Activated CD8-positive, alpha-beta memory T cell treated with anti-CD3 and anti-CD28 coated beads, Interleukin-2, amount 50 U/mL, for 1 hour (primary cell): ENCODE results near the gene SNX33.

Experiments used
- DNase-seq: peaks from one replicate; pipeline ENCODE4 v3.0.0-alpha.2; 2020; ENCODE audit errors: extremely low read depth

Gene SNX33

DNA sequence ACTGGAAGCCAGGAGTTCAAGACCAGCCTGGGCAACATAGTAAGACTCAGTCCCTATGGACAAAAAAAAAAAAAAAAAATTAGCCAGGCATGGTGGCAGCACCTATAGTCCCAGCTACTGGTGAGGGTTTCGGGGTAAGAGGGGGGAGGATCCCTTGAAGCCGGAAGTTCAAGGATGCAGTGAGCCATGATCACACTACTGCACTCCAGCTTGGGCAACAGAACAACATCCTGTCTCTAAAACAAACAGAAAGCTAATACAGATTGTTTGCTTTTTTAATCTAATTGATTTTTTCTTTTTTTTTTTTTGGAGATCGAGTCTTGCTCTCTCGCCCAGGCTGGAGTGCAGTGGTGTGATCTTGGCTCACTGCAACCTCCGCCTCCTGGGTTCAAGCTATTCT, 6.1 kb upstream of the SNX33 start:
- no peak for DNase-seq

- DNase-seq, result no peak
These were observed 3.3 kb upstream of the SNX33 start for GRCh38 chr15:75644376-75644775.

- no peak for DNase-seq
These were observed 1.4 kb upstream of the SNX33 start for GRCh38 chr15:75646112-75646943.

- no peak for DNase-seq
These were observed 758 bp upstream of the SNX33 start for GRCh38 chr15:75646944-75647364.

DNA sequence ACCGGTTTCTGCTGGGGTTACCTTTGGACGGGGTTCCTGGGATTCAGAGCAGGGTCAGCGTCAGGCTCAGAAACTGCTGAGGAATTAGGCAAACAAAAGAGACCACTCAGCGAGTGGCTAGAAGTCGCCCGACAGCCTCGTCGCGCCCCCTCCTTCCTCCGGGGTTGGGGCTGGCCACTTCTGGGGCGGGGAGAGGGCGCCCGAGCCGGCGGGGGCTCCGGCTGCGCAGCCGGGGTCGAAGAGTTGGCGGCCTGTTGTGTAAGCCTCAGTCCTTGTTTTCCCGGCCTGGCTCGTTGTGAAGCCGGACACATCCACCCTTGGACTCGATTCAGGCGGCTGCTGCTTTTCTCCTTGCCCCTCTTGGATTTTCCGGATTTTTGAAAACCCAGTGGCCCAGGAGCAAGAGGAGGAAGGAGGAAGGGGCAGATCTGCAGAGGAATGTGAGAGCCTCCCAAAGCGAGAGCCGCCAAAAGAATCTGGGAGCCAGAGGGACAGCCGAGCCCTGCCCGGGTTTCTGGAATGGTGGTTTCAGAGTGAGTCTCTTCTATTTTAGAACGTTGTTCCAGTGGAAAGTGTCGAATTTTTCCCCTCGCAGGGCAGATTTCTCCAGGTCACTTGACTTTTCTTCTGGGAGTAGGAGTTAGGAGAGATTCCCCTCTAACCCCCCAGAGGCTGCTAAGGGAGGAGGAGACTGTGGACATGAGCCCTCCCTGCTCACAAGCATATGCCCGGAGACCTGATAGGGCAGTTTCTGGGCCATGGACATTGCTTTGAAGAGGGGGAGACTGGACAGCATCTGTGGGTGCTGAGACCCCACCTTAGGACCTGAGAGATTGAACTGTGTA, 666 bp downstream of the SNX33 start:
- no peak for DNase-seq

- DNase-seq, result no peak
These were observed 1.5 kb downstream of the SNX33 start for GRCh38 chr15:75649045-75649761.

DNA sequence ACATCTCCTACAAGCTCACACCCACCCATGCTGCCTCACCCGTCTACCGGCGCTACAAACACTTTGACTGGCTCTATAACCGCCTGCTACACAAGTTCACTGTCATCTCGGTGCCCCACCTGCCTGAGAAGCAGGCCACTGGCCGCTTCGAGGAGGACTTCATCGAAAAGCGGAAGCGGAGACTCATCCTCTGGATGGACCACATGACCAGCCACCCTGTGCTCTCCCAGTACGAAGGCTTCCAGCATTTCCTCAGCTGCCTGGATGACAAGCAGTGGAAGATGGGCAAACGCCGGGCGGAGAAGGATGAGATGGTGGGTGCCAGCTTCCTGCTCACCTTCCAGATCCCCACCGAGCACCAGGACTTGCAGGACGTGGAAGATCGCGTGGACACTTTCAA, 2.1 kb downstream of the SNX33 start:
- no peak for DNase-seq

DNA sequence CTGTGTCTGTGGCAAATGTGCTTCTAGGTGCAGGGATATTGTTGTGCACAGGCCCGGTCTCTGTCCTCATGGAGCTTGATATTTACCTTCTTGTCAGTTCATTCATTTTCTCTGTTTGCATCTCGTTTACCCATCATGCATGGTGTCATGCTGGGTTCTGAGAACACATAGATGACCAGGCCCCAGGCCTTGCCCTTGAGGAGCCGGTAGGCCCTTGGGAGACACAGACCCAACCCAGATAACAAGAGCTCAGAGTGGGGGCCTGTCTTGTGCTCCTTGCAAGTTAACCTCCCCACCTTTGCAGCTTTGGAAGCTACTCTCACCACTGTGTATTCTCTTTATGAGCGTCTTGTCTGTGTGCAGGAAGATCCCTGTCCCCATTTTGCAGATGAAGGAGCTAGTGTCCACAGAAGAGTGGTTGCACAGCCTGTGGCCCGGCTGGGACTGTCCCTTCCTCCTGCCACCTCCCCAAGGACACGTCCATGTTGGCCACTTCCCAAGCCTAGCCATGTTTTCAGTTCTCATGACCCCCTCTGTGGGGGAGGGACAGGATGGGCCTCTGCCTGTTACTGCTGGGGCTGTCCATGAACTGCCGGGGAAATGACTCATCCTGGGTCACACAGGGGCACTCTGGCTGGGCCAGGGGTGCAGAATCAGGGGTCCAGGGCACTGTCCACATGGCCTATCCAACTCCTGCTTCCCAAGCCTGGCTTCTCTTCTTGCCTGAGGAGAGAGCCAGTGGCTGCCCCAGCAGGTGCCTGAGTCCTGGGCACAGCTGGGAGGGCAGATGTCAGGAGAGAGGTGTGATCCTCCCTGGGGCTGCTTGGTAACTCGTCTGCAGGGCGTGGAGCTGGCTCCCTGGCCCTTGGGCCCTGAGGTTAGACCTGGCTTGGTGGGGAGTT, 3.4 kb downstream of the SNX33 start:
- no peak for DNase-seq

GRCh38 chr15:75651810-75652543, 4.3 kb downstream of the SNX33 start:
- no peak for DNase-seq

- DNase-seq, result no peak
These were observed 5.7 kb downstream of the SNX33 start for GRCh38 chr15:75653347-75653913.

- no peak for DNase-seq
These were observed 6.6 kb downstream of the SNX33 start for GRCh38 chr15:75654201-75654907.

GRCh38 chr15:75655931-75656330, 8.2 kb downstream of the SNX33 start:
- DNase-seq, result no peak

DNA sequence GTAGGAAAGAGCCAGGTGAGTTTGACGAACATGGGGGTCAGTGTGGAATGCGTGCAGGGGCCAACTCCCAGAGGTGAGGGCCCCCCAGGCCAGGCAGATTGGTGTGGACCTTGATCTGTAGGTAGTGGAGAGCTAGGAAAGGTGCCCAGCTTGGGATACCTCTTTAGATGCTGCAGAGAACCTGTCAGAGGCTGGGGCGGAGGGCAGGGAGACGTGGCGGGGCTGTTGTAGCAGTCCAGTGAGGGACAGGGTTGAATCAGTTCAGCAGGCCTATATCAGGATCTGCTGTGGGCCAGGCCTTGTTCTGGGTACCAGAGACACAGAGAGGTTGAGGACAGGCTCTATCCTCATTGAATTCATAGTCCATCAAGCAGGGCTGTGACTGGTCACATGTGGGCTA, 8.6 kb downstream of the SNX33 start:
- DNase-seq, result no peak

GRCh38 chr15:75656813-75657212, 9.1 kb downstream of the SNX33 start:
- DNase-seq, result no peak

- DNase-seq, result no peak
These were observed 11.5 kb downstream of the SNX33 start for GRCh38 chr15:75659141-75659771.

- DNase-seq, result no peak
These were observed 12.4 kb downstream of the SNX33 start for GRCh38 chr15:75659928-75660645.

DNA sequence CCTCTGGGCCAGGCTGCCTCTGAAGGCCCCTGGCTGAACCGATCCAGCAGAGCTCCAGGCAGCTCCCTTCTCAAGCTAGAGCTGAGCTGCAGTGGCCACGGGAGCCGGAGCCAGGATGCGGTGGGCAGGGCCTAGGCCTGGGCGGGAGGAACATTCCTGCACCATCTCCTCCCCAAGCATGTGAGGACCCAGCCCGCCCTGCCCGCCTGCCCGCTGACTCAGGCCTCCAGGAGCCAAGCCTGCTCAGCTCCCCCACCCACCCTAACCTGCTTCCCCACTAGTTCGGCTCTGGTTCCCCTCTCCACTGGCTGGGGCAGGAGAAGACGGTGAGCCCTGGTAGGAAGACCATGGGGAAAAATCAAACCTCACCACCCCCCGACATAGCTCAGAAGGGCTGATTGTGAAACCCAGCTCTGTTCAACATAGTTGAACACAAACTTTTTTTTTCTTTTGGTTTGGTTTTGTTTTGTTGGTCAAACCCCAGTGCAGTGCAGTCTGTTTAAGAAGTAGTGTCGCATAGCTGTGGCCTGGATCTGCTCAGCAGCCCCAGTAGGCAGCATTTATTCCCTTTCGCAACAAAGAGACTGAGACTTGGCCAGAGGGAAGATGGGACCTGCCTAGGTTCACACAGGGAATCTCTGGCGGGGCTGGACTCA, 13.5 kb downstream of the SNX33 start:
- DNase-seq, result no peak

- DNase-seq, result no peak
These were observed 14.0 kb downstream of the SNX33 start for GRCh38 chr15:75661756-75662140.
